NB4 (cell line): ENCODE data around the gene SERPINA4.

Experiments used
- DNase-seq: peaks from one replicate; pipeline ENCODE4 v3.0.0; 2010; ENCODE audit warnings: low read depth
- H3K4me3 ChIP-seq: one replicate; pipeline ENCODE4 v1.5.1; 2011; ENCODE audit warnings: mild to moderate bottlenecking, low read depth, low read length, moderate library complexity
- MAX ChIP-seq: IDR thresholded peaks from 2 replicates; pipeline ENCODE4 v1.6.1; 2011; ENCODE audit warnings: low read depth, low read length
- MYC ChIP-seq: IDR thresholded peaks from 2 replicates; pipeline ENCODE4 v1.6.1; 2011; ENCODE audit warnings: low read depth, low read length
- POLR2A ChIP-seq: IDR thresholded peaks from 2 replicates; pipeline ENCODE4 v1.6.1; 2011; ENCODE audit warnings: mild to moderate bottlenecking; ENCODE audit not compliant: insufficient read length; ENCODE audit errors: extremely low read depth
- TF ChIP-seq, protein P1 (sequence below): IDR thresholded peaks from one replicate; pipeline ENCODE4 v1.5.1; 2012; ENCODE audit warnings: low read depth, low read length

The SERPINA4 gene

GRCh38 chr14:94582199-94582750 lies 21.0 kb downstream of the SERPINA4 start:
- DNase-seq: no peak
- H3K4me3 ChIP-seq: no peak overlapping the region
- TF ChIP-seq MAX: no peak
- no peak for TF ChIP-seq MYC
- TF ChIP-seq POLR2A: no peak
- TF ChIP-seq, protein P1, sequence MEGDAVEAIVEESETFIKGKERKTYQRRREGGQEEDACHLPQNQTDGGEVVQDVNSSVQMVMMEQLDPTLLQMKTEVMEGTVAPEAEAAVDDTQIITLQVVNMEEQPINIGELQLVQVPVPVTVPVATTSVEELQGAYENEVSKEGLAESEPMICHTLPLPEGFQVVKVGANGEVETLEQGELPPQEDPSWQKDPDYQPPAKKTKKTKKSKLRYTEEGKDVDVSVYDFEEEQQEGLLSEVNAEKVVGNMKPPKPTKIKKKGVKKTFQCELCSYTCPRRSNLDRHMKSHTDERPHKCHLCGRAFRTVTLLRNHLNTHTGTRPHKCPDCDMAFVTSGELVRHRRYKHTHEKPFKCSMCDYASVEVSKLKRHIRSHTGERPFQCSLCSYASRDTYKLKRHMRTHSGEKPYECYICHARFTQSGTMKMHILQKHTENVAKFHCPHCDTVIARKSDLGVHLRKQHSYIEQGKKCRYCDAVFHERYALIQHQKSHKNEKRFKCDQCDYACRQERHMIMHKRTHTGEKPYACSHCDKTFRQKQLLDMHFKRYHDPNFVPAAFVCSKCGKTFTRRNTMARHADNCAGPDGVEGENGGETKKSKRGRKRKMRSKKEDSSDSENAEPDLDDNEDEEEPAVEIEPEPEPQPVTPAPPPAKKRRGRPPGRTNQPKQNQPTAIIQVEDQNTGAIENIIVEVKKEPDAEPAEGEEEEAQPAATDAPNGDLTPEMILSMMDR: no peak

- DNase-seq: no peak
- H3K4me3 ChIP-seq: no peak overlapping the region
- TF ChIP-seq MYC: no peak
- TF ChIP-seq MAX: no peak
- TF ChIP-seq, protein P1: no peak
- no peak for TF ChIP-seq POLR2A
Measured at GRCh38 chr14:94582851-94583250, 21.6 kb downstream of the SERPINA4 start.

DNA sequence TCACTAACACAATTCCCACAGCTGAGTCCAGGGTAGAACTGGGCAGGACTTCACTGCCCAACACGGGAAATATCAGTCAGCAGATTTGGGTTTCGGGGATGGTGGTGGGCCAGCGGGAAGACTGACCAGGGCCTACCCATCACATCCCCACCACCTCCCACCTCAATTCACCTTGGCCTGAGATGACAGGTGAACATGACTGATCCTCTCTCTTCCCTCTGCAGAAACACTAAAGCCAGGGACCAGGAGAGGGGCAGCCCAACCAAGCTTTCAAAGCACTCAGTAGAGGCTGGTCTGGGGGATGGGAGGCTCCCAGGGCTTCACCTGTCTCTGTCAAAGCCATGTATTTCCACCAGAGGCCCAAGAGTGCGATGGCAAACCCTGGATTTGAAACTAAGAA lies 22.3 kb downstream of the SERPINA4 start:
- TF ChIP-seq MAX (no peak), MYC (no peak), POLR2A (no peak)
- TF ChIP-seq, protein P1: no peak
- H3K4me3 ChIP-seq: no peak overlapping the region
- DNase-seq: no peak

DNA sequence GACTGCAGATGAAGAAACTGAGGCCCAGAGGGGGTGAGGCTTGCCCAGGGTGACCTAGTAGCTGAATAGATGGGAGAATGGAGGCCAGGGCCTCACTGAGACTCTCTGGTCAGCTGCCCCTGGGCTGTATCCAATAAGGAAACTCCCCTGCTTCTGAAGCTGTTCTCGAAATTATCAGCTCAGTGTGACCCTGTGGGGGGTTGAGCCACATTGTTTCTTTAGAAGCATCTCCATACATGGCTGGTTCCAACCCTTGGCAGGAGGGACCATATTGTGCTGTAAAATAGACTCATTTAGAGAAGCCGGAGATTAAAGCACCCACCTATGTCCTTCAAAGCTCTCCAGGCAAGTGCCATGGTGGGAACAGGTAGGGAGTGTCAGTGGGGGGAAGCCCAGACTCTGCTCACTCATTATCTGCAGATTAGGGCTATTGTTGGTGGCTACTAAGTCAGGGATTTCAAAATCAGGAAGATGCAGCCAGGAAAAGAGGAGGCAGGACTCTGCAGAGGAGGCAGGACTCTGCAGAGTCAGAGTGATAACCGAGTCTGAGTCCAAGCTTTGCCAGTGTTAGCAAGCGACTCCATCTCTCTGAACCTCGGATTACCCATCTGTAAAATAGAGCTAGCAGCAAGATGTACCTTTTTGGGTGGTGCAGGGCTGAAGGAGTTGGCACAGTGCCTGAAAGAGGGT lies 23.5 kb downstream of the SERPINA4 start:
- TF ChIP-seq MYC: no peak
- TF ChIP-seq, protein P1: no peak
- no peak for TF ChIP-seq POLR2A
- TF ChIP-seq MAX: no peak
- H3K4me3 ChIP-seq: no peak overlapping the region
- no peak for DNase-seq

DNA sequence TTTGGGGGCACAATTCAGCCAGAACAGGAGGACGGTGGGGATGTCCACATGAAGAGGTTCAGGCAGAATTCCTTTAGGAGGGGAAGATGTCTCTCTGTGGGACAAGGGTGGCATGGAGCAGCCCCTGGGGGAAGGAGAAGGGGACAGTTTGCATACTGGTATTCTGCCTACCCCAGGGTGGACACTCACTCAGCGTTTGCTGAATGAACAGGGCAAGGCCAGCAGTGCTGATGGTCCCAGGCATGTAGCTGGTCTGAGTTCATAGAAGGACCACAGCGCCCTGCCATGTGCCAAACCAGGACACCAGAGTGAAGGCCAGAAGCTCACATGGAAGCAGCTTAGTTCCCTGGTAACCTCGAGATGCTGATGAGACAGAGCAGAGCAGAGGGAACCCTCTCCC lies 25.4 kb downstream of the SERPINA4 start:
- TF ChIP-seq, protein P1: no peak
- TF ChIP-seq MAX (no peak), MYC (no peak), POLR2A (no peak)
- no peak for DNase-seq
- no peak overlapping the region for H3K4me3 ChIP-seq

- TF ChIP-seq POLR2A (no peak), MAX (no peak), MYC (no peak)
- TF ChIP-seq, protein P1: no peak
- DNase-seq: no peak
- H3K4me3 ChIP-seq: no peak overlapping the region
Measured at GRCh38 chr14:94588311-94588710, 27.1 kb downstream of the SERPINA4 start.
